Activated T-cell treated with anti-CD3 and anti-CD28 coated beads for 48 hours (primary cell): ENCODE results near the gene TRIM63.

Experiments
- DNase-seq: peaks from one replicate; pipeline ENCODE4 v3.0.0-alpha.2; 2020; ENCODE audit warnings: low read depth

The TRIM63 gene

DNA sequence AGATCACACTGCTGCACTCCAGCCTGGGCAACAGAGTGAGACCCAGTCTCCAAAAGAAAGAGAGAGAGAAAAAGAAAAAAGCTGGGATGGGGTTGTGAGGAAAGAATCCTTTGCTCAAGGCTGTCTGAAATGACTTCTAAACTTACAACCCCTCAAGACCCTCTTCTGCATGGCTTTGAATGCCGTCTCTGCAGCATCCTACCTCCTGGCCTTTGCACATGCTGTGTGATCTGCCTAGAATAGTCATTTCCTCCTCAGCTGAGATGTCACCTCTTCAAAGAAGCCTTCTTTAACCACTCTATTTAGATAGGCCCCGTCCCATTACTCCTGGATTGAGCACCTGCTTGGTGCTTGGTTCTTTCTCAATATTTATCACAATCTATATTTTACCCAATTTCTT, 17.4 kb upstream of the TRIM63 start:
- no peak for DNase-seq

DNA sequence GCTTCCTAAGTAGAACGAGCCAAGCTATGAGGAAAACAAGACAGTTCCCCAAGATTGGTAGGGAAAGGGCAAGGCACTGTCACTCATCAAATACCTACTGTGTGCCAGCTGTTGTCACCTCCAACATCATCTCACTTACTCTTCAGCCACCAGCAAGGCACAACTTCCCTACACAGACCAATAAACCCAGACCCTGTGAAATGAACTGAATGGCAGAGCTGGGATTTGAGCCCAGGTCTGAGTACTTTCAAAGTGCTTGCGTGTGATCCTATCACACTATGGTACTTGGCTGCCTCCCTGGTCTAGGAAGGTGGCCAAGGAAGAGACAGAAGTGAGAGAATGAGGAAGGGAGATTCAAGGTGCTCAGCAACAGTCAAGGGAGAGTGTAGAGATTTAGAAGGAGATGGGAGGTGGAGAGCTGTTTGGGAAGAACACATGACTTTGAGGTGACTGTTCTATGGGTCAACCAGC, 16.7 kb upstream of the TRIM63 start:
- DNase-seq = no peak

DNA sequence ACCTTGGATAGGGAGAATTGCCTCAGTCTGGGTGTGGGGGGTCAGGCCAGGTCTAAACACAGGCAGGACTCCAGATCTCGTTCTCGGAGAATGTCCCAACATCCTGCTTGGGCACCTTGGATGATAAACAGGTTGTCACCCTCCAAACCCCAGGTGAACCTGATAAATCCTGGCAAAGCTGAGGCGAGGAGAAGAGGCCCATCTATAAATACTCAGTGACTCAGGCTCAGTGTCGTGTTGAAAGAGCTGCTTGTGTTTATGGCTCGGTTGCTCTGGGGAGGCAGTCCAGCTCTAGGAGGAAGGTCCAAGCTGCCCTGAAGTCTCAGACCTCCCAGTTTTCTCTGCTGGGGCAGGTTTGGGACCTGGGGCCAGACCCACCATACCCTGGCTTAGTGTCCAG, 15.8 kb upstream of the TRIM63 start:
- no peak for DNase-seq

DNA sequence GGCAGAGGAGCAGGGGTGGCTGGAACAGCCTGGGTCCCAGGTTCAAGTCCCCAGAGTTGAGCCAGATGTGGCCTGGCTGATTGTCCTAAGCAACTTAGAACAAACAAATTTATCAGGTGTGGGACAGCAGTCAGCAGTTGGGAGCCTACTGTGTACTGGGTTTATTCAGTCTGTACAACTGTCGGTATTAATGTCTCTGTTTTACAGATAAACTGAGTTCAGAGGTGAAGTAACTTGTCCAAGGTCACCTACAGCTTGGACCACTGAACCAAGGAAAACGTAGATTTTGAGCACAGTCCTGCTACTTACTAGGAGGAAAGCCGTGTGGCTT, 14.6 kb upstream of the TRIM63 start:
- DNase-seq = no peak

DNA sequence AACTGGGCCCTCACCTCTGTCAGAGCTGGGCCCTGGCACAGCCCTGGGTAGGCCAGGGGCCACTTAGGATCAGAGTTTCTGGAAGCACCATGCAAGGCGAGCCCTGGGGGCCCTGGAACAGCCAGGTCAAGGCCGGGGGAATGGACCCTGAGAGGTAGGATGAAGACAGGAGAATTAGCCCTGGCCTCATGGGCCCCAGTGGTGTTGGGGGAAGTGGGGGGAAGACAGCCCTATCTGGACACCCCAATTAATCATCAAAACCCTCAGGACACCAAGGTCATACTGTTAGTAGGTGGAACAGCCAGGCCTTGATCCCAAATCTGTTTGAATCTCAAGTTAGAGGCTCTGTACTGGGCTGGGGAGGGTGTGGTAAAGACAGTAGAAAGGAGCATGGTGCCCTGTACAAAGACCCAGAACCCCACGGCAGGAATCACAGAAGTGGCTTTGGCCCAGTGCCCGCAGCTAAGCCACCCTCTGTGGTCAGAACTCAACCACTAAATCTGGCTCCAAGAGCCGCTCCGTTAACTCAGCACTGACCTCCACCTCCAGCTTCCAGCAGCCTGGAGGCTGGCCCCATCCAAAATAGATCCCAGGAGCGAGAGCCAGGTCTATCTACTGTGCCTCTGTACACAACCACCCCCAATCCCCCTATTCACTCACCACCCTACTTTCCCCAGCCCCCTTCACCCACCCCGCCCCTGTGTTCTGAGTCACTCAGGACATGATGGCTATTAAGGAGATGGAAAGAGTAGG, 14.0 kb upstream of the TRIM63 start:
- no peak for DNase-seq

DNA sequence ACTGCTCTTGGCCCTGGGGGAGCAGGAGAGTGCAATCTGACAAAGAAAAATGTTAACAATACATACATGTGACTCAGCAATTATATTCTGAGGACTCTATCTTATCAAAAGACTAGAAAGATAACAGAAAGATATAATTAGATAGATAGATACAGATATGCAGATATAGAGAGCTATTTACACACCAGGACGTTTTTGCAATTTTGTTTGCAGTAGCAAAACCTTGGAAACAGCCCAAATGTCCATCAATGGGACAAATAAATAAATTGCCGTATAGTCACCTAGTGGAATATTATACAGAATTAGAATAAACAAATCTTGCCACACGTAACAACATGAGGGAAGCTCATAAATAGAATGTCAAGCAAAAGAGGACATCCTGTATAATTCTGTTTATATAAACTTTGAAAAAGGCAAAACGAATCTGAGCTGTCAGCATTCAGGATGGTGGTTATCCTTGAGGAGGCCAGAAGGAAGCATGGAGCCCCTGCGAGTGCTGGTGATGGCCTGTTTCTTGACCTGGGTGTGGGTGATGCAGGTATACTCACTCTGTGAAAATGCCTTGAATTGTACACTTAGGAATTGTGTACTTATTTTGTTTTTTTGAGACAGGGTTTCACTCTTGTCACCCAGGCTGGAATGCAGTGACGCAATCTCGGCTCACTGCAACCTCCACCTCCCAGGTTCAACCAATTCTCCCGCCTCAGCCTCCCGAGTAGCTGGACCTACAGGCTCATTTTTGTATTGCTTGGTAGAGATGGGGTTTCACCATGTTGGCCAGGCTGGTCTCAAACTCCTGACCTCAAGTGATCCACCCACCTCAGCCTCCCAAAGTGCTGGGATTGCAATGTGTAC, 12.8 kb upstream of the TRIM63 start:
- no peak for DNase-seq

DNA sequence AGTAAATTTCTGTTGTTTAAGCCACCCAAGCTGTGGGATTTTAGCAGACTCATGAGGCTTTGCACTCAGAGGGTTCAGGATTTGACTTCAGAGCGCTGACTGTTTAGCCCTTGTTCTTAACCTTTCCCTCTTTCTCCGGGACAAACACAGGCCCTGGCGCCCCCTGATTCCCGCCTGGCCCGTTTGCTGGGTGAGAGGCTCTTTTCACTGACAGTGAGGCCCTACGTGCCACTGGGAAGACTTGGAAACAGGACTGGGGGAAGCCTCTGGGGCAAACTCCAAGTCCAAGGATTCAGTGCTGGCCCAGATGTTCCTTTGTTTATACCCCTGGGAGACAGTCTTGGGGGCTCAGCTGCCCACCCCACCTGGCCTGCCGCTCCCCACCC, 11.7 kb upstream of the TRIM63 start:
- DNase-seq = no peak

DNA sequence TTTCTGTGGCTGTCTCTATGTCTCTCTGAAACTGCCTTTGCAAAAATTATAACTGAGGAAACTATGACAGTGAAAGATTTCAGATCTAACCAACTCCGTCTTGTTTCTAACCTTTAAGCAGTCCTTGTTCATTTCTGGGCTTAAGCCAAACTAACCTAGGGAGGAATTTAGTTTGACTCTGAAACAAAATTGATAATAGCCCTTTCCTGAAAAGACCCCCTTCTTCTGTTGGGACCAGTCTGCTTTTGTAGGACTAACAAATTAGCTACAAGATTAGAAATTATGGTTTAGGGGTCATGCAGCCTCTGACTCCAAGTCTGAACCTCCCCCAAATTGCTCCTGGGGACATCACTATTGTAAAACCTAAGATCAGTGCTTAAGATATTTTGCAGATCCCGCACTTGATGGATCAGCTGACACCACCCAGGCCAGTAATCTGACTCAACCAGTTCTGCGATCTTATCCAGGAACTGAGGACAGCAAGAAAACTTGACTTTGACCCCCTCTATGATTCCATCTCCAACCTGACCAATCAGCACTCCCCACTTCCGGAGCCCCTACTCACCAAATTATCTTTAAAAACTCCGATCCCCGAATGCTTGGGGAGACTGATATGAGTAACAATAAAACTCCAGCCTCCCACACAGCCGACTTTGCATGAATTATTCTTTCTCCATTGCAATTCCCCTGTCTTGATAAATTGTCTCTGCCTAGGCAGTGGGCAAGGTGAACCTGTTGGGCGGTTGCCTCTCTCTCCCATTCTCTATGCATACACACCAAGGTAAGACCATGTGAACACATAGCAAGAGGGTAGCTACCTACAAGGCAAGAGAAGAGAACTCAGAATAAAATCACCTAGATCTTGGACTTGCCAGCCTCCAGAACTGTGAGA, 11.1 kb upstream of the TRIM63 start:
- no peak for DNase-seq

DNA sequence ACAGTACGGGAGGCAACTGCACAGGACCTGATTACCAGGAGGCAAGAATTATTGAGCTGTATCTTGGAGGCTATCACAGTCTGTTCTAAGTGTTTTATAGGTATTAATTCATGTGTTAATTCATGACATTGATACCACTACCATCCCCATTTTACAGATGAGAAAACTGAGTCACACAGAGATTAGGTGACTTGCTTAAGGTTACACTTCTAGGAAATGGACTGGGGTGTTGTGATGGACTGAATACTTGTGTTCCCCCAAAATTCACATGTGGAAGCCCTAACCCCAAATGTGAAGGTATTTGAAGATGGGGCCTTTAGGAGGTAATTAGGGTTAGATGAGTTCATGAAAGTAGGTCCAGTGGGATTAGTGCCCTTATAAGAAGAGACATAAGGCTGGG, 10.1 kb upstream of the TRIM63 start:
- no peak for DNase-seq

DNA sequence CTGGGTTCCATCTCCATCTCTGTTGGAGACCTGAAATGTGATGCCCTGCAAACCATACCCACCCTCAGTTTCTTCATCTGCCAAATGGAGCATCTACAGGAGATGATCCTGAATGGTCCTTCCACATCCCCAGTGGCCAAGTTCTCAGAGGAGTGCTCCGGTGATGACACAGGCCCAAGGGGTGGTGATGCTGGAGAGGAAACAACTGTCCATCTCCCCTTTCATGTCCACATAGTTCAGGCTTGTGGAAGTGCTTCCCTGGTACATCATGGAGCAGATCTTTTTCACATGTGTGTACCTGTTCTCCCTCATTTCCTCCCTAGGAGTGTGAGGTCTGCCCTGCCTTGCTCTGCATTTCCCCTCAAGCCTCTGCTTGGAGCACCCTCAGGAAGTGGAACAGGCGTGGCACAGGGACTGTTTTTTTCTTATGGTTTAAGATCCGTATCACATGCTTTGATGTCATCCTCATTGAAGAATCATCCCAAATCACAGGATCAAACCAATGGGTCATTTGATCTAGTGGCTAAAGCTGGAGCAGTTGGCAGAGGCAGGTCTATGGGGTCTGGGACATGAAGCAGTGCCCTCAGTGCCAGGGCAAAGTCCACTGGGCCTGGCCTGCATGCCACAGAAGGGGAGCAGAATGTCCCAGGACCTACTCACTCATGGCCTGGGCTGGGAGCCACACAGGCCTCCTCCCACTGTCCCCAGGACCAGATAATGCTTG, 8.2 kb upstream of the TRIM63 start:
- DNase-seq = no peak

DNA sequence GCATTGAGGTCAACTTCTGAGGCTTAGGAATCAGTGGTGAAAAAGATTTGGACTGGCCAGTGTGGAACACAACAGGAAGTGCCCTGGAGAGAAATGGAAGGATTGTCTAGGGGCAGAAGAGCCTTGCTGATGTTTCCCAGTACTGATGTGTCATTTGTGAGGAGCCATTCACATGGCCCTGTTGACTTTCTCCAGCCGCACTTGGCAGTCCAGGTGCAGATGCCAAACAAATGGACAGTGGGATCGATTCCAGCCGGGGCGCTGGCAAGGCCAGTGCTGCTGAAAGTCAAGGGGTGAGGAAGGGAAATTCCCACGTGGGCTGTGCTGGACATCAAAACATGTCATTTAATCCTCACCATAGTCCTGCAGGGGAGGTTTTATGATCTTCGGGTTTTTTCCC, 4.9 kb upstream of the TRIM63 start:
- DNase-seq = no peak

DNA sequence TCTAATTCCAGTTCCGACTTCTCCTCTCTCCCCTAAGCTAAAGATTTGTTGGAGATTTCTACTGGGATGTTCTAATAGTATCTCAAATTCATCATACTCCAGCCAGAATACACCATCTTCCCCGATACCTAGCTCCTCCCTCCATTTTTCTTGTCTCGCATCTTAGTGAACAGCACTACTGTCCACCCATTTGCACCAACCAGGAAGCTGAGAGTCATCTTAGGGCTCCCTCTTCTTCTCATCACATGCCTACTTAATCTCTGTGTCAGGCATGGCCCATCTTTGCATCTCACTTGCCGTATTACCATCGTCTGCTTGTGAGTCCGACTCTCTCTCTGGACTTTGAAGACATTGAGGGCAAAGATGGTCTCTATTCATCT, 3.5 kb upstream of the TRIM63 start:
- DNase-seq = no peak

DNA sequence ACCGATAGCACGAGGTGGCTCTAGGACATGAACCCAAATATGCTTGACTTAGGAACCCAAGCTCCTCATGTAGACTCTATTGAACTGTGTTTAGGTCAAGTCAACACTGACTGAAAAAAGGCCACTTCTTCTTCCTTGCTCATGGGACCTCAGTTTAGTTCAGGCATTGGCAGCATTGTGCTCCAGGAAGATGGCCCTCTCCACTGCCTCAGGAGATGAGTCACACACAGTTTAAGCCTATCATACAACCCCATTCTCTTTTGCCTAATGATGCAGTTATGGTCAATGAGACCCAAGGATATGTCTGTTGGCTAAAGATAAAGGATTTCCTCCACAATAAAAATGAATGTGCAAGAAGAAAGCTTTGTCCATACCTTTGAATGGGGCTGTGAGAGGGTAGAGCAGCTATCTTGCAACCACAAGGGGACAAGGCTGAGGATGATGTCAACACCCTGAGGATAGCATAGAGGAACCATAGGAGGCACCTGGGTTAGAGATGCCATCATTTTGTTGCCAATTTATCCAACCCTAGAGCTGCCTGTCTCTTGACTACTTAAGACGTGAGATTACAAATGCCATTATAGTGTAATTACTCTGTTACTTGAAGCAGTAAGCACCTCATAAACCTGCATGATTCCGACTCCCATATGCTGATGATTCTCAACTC, 3.0 kb upstream of the TRIM63 start:
- no peak for DNase-seq

DNA sequence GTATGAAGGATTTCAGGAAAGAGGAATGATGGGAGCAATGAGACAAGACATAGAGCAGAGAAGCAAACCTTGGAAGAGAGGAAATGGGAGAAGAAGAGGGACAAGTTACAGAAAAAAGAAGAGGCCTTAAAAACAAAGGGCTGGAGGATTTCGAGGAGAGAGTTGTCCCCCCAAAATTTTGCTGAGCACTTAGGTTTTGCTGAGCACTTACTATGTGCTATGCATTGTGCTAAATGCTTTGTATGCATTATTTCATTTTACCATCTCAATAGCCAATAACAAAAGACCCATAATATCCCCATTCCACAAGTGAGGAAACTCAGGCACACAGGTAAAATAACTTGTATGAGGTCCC, 2.5 kb upstream of the TRIM63 start:
- no peak for DNase-seq

DNA sequence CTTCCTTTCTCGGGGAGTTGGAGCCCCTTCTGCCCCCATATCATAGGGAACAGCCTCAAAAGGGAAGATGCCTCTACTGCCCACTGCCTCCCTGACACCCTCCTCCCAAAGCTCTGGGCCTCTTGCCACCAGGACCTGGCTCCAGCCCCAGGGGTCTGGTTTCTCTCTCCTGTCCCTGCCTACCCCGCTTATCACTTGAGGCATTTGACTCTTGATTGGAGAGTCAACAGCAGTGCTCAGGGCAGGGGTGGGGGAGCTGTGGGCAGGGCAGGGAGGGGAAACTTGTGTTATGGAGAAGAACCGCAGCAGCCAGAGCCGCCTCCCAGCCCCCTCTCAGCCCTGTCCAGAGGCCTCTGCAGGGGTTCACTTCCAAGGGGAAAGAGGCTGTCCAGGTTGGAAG, 573 bp downstream of the TRIM63 start:
- DNase-seq = no peak

DNA sequence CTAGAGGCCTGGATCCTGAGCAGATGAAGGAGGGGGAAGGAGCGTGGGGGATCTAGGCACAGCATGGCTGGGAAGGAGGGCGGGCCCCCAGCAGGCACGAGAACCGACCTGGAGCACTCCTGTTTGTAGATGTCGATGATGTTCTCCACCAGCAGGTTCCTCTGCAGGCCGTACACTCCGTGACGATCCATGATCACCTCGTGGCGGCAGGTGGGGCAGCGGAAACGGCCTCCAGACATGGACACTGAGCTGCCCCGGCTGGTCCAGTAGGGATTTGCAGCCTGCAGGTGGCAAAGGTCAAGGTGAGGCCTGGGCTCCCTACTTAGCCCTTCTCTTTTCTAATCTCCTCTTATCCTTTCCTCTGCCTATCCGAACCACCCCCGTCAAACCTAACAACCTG, 1.3 kb downstream of the TRIM63 start:
- DNase-seq = no peak

DNA sequence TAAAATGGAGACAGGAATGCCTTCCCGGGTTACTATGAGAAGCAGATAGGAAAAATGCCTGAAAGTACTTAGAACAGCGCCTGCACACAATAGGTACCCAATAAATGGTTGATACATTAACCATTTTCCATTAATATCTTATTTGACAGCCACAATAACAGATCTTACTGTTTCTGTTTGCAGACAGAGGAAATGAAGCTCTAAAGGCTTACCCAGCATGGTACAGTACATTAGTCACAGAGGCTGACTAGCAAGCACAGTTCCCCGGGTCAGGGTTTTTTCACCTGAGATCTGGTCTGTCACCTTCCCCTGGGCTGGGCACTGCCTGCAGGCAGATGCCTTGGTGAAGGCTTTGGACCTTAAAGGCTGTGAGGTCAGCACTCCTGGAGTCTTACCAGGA, 2.9 kb downstream of the TRIM63 start:
- no peak for DNase-seq

DNA sequence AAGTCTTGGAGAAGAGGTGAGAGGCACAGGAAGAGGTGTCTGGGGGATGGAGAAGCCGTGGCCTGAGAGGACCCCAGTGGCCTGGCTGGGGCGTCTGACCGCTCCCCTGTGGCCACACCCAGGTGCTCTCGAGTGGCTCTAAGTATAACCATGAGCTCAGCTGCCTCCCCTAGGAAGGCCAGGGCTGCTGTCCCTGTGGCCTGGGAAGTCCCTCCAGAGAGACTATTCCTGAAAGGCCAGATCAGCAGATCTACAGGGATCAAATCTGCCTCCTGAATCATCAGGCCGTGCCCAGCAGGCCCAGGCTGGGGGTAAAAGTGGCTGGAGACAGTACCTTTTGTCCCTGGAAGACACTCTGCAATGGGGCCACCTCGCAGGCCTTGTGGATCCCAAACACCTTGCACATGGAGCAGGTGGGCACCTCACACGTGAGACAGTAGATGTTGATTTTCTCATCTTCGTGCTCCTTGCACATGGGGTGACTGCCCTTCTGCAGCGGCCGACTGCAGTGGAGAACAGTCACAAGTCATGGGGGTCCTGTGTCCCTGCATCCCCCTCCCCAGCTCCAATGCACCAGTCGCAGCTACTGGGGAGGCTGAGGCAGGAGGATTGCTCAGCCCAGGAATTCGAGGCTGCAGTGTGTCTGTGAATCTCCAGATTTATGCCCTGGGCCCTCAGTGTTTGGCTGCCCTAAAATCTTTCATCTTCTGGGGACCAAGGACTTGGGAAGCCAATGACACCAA, 6.4 kb downstream of the TRIM63 start:
- no peak for DNase-seq

DNA sequence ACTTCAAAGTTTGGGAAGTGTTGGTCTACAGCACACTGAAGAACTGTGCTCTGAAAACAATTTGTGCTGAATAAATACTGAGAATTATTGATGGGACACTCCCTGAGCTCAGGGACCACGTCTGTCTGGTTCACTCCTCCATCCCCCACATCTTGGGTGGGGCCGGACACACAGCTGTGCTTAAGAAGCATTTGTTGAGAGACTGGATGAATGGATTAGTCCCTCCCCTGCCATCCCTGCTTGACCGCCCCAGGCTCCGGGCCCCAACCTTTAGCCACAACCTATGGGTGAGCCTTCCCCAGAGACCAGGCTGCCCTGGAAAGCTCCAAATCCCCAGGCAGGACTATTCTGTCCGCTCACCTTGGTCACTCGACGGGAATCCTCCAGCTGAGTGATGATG, 7.5 kb downstream of the TRIM63 start:
- no peak for DNase-seq

DNA sequence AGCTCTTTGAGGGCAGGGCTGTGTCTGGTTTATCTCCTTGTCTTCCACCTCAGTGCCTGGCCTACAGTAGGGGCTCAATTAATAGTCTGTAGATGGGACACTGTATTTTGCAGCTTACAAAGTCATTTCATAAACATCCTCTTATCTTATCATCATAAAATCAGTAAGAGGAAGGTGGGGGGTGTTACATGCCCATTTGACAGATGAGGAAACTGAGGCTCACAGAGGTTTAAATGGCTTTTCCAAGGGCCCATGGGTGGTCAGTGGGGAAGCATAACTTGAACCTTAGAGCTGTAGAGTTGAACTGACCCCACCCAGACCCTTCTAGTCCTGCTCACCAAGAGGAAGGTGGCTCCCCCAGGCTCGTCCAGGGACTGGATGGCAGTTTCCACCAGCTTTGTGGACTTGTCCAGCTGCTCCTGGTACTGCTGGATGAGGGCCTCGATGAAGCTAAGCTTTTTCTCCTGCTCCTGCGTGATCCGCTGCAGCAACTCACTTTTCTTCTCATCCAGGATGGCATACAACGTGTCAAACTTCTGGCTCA, 9.3 kb downstream of the TRIM63 start:
- DNase-seq = no peak

DNA sequence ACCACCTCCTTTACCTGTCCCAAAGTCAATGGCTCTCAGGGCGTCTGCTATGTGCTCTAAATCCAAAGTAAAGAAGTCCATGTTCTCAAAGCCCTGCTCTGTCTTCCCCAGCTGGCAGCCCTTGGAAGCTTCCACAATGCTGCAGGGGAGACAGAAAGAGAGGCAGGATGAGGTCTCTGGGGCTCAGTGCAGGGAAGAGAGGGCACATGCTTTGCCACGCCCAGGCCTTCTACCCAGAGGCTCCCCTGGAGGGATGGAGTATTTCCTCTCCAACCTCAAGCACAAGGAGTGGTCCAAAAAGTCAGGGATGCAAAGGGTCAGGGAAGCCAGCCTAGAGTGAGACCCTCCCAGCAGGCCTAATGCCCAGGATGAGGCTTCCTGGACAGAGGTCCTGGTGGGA, 10.2 kb downstream of the TRIM63 start:
- DNase-seq = no peak
